ENCODE results near the gene PLXND1.

Gene PLXND1

DNA sequence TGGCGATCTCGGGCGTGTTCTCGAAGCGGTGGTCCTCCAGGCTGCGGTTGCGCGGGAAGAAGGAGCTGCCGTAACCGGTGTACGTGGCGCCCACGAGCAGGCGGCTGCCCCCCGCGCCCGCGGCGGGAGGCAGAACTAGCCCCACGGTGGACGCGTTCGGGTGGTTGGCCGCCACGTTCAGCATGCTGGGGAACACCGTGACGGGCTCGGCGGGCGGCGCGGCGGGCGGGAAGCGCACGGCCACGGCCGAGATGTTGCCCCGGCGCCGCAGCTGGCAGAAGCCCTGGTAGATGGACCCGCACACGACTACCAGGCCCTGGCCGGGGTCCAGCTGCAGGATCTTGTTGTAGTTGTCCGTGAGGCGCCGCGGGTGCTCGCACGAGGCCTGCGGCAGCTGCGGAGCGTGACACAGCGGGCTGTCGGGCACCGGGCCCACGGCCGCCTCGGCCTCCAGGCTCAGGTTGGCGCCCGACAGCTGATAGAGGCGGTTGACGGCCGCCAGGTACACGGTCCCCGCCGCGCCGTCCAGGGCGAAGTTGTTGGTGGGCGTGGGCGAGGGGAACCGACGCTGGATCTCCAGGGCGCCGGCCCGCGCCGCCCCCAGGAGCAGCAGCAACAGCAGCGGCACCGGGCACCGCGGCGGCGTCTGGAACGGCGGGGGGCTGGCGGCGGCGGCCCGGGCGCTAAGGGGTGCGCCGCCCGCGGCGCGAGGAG, 397 bp downstream of the PLXND1 start:
- ChIA-PET POLR2A (no interaction called here), CTCF (interaction anchor here (1.0 kb wide), 1 partner anchor 12 kb away, joined by 4 read pairs; no protein-coding TSS in a partner anchor)
- DNase-seq (ENCODE audit: extremely low spot score), result no peak
- TF ChIP-seq, protein P1, sequence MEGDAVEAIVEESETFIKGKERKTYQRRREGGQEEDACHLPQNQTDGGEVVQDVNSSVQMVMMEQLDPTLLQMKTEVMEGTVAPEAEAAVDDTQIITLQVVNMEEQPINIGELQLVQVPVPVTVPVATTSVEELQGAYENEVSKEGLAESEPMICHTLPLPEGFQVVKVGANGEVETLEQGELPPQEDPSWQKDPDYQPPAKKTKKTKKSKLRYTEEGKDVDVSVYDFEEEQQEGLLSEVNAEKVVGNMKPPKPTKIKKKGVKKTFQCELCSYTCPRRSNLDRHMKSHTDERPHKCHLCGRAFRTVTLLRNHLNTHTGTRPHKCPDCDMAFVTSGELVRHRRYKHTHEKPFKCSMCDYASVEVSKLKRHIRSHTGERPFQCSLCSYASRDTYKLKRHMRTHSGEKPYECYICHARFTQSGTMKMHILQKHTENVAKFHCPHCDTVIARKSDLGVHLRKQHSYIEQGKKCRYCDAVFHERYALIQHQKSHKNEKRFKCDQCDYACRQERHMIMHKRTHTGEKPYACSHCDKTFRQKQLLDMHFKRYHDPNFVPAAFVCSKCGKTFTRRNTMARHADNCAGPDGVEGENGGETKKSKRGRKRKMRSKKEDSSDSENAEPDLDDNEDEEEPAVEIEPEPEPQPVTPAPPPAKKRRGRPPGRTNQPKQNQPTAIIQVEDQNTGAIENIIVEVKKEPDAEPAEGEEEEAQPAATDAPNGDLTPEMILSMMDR (IDR thresholded peaks at IDR 0.05; ENCODE audit: control extremely low read depth, extremely low read depth, low read depth, missing control alignments), result no peak

DNA sequence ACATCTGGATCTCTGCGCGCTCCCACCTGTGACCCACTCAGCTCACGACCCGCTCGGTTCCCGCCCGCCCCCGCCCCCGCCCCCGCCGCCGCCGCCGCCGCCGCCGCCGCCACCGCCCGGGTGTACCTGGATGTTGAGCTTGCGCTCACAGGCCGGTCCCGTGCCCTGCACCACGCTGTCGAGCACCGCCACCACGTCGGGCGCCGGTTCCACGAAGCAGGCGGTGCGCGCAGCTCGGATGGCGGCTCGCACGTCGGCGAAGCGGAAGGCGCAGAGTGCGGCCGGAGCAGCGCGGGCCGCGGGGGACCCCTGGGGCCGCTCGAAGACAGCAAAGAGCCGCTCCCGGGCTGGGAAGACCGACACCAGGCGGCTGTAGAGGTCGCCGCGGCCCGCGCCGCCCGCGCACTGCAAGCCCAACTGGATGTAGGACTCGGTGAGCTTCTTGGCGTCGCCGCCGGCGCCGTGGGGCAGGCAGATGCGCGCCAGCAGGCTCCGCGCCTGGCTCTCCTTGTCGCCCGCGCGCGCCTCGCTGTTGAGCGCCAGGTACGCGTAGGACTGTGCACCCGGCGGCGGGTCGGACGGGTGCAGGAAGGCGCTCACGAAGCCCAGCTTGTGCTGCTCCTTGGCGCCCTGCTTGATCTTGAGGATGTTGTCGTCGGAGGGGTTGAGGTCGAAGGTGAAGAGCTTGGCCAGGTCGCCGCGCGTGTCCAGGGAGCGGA, 1.1 kb downstream of the PLXND1 start:
- CTCF ChIA-PET, result interaction anchor here (1.0 kb wide), 1 partner anchor 11 kb away, joined by 4 read pairs; no protein-coding TSS in a partner anchor
- no peak for DNase-seq (ENCODE audit: extremely low spot score)
- TF ChIP-seq, protein P1 (IDR thresholded peaks at IDR 0.05; ENCODE audit: control extremely low read depth, extremely low read depth, low read depth, missing control alignments), result no peak
- POLR2A ChIA-PET, result interaction anchor here (0.6 kb wide), 1 partner anchor 165 kb away, joined by 4 read pairs; the partner anchor contains the start of genes IFT122 and MBD4

DNA sequence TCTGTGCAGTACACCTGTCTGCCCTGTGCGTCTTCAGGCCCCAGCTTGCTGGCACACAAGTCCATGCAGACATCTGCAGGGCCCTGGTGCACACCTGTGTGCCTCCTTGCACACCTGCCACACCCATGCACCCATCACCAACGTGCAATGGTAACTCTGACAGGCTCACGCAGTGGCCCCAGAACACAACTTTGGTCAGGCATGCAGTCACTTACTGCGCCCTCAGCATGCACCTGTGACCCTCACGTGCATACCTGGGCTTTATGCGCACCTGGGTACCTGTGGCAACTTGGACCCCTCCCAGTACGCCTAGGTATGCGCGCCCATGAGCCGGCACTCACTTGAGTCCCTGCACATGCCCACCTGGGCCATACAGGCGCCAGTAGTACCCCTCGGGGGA, 1.7 kb downstream of the PLXND1 start:
- ChIA-PET POLR2A (no interaction called here), CTCF (no interaction called here)
- TF ChIP-seq, protein P1 (IDR thresholded peaks at IDR 0.05; ENCODE audit: control extremely low read depth, extremely low read depth, low read depth, missing control alignments), result no peak
- no peak for DNase-seq (ENCODE audit: extremely low spot score)

DNA sequence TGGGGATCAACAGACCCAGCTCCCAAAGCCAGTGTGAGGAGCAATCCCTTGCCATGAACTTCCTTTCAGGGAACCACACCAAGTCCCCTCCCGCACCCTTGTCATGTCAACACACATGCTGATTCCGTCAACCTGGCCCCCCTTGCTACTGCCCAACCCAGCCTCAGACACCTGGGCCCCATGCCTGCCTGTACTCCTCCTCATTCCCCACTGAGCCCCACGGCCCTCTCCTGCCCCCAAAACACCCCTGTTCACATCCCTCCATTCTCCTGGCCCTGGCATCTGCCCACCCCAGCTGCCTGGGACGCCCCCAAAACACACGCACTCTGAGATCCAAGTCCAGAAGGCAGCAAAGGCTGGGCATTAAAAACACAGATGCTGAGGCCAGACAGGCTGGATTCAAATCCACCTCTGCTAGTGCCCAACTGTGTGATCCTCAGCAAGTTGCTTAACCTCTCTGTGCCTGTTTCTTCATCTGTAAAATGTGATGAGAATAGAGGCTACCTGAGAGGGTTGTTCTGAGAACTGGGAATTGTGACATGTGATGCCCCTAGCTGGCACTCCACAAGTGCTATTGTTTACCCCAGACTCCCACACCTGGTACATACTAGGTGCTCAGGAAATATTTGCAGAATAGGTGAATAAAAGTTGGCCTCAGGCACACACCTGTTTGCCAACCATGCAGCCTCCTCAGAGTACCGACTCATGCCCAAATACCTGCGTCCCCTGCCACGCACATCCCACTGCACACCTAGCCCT, 2.3 kb downstream of the PLXND1 start:
- ChIA-PET CTCF (interaction anchor here (1.6 kb wide), 1 partner anchor 10 kb away, joined by 3 read pairs; no protein-coding TSS in a partner anchor), POLR2A (no interaction called here)
- DNase-seq (ENCODE audit: extremely low spot score), result no peak
- TF ChIP-seq, protein P1 (IDR thresholded peaks at IDR 0.05; ENCODE audit: control extremely low read depth, extremely low read depth, low read depth, missing control alignments), result no peak

DNA sequence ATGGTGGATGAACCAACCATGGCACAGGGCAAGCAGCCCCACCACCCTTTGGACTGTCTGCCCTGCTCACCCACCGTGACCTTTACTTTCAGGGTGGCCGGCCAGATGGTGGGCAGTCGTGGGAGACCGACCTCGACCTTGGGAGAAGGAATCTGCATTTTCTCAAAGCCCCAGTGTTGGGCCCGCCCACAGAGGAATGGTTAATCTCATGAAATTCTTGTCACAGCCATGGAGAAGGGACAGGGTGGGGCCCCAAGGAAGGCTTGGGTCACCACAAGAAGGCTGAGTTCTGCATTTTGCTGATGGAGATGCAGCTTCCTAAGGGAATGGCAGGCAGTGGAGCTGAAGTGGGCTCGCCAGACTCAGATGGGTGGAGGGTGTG, 2.9 kb downstream of the PLXND1 start:
- POLR2A ChIA-PET, result no interaction called here
- TF ChIP-seq, protein P1 (IDR thresholded peaks at IDR 0.05; ENCODE audit: control extremely low read depth, extremely low read depth, low read depth, missing control alignments), result no peak
- CTCF ChIA-PET, result interaction anchor here (1.4 to 1.6 kb wide), 2 partner anchors 9 to 10 kb away, joined by 3 to 5 read pairs; no protein-coding TSS in a partner anchor
- DNase-seq (ENCODE audit: extremely low spot score), result no peak
